AG09319 (cell line): Measurements from ENCODE around the gene RAP1A.

Source experiments
- DNase-seq: peaks from one replicate; pipeline ENCODE4 v3.0.0-alpha.2; 2010; ENCODE audit warnings: low read depth; ENCODE audit errors: extremely low read depth
- TF ChIP-seq, protein P1 (sequence below): IDR thresholded peaks from 2 replicates; pipeline ENCODE4 v1.5.1; 2011; ENCODE audit warnings: low read depth, mild to moderate bottlenecking, inconsistent platforms, low read length, moderate library complexity

The RAP1A gene

DNA sequence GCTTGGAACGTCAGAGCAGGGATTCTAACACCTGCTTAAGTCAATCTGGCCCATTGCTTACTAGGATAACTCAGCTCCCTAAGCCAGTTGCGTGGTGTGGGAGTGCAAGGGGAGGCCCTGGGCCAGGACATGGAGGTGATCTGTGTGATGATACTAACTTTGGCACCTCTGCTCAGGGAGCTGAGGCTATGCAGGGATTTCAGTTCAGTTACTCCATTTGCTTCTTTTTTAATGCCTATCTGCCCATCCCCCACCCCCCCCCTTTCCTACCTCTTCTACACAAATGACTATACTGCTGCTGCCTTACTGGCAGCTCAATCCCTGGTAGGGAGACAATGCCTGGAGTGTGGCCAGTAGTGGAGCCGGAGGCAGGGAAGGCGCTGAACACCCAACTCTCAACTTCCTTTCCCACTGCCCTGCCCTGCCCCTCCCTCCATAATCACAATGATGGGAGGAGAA, 100.1 kb downstream of the RAP1A start:
- DNase-seq = no peak
- TF ChIP-seq, protein P1, sequence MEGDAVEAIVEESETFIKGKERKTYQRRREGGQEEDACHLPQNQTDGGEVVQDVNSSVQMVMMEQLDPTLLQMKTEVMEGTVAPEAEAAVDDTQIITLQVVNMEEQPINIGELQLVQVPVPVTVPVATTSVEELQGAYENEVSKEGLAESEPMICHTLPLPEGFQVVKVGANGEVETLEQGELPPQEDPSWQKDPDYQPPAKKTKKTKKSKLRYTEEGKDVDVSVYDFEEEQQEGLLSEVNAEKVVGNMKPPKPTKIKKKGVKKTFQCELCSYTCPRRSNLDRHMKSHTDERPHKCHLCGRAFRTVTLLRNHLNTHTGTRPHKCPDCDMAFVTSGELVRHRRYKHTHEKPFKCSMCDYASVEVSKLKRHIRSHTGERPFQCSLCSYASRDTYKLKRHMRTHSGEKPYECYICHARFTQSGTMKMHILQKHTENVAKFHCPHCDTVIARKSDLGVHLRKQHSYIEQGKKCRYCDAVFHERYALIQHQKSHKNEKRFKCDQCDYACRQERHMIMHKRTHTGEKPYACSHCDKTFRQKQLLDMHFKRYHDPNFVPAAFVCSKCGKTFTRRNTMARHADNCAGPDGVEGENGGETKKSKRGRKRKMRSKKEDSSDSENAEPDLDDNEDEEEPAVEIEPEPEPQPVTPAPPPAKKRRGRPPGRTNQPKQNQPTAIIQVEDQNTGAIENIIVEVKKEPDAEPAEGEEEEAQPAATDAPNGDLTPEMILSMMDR = no peak

GRCh38 chr1:111720274-111720976, 100.8 kb downstream of the RAP1A start:
- TF ChIP-seq, protein P1 = no peak
- no peak for DNase-seq

DNA sequence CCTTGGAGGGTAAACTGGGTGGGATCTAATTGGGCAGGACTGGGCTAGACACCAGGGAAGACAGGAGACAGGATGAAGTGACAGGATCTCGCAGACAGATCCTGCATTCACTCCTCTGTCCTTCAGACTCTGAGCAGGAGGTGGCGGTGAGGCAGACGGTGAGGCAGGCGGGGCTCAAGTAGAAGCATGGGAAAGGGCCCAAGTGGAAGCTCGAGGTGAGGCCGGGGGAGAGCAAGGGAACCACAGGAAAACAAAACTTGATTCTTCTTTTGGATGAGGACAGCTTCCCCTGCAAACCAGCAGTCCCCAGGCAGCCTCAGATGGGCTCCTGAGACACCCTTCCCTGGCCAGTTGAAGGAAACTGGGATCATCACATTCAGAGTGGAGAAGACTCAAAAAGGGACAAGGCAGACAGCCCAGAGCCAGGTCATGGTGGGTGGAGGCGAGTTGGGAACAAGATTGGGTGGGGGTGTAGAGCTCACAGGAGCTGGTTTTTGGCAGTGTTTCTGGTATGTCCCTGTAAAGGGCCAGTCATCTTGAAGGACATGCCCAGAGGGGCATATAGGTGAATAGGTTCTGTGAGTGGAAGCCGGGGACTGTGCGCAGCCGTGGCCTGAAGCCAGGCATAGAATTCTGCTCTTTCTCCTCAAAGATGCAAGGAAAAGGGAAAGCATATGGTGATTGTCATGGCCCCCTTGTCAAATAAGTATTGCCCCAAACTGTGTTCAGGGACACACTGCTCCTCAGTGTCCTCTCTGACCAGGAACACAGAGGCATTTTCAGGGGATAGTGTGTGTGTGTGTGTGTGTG, 101.6 kb downstream of the RAP1A start:
- TF ChIP-seq, protein P1 = no peak
- DNase-seq = no peak

- DNase-seq = no peak
- TF ChIP-seq, protein P1 = no peak
Measured at GRCh38 chr1:111723091-111723806, 103.7 kb downstream of the RAP1A start.

DNA sequence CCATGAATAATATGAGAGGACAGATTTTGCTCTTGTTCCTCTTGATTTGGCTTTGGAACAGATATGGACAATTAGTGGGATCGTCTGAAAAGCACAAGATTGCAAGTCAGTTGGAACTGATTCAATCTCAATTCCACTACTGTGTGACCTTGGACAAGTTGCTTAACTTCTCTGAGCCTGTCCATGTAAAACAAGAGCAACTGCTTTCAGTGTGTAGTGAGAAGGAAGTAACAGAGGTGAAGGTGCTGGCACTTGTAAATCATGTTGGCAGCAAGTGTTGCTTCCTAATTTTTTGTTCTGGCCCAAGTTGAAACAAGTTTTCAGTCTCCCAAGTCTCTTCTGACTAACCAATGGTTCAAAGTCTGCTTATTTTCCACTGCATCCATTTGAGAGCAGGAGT, 104.3 kb downstream of the RAP1A start:
- DNase-seq = no peak
- TF ChIP-seq, protein P1 = no peak

- no peak for DNase-seq
Measured at GRCh38 chr1:111725192-111725591, 105.6 kb downstream of the RAP1A start.

More at GRCh38 chr1:111725192-111725591, 105.6 kb downstream of the RAP1A start:
- TF ChIP-seq, protein P1 = no peak
